ENCODE data around the gene ANKRD13A. TPM values are rescaled to one million over a fixed set of nuclear protein-coding genes. Genes with fewer than 3 reads are reported as not detected.

Gene ANKRD13A
- total and polyA plus RNA-seq, 2 of the 8 experiments (the other 6 are each of a cell fraction or from before 2014, with no cell fraction given), result 16.8 to 21.4 TPM

DNA sequence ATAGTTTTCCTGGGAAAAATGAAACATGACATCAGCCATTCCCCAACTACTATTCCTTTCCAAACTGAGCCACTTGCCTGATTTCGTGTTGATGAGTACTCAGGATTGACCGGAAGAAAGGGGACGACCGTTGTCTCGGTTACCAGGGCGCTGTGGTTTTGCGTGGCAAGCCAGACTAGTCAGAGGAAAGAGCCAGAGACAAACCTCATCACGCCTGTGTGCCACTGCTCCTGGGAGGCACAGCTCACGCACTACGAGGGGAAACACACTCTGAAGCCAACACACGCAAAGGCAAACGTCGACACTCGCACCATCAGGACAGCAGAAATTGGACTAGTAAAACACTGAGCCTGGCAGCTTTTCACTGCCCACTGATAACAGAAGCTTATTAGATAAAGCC lies 38.0 kb upstream of the ANKRD13A start:
- no peak overlapping the region for H4K91ac ChIP-seq (replicated peaks; ENCODE audit: insufficient read length, low read length)
- no peak for TF ChIP-seq GTF2F1 (IDR thresholded peaks at IDR 0.05; ENCODE audit: borderline replicate concordance, low read depth, low read length)
- no peak for TF ChIP-seq SP2 (IDR thresholded peaks at IDR 0.05; ENCODE audit: low read length)
- no peak for TF ChIP-seq BCL11A (IDR thresholded peaks at IDR 0.05; ENCODE audit: low read depth in 2 of 2, low read length in 2 of 2)
- no peak for TF ChIP-seq POU5F1 (IDR thresholded peaks at IDR 0.05; ENCODE audit: low read depth, low read length)
- TF ChIP-seq, protein P1, sequence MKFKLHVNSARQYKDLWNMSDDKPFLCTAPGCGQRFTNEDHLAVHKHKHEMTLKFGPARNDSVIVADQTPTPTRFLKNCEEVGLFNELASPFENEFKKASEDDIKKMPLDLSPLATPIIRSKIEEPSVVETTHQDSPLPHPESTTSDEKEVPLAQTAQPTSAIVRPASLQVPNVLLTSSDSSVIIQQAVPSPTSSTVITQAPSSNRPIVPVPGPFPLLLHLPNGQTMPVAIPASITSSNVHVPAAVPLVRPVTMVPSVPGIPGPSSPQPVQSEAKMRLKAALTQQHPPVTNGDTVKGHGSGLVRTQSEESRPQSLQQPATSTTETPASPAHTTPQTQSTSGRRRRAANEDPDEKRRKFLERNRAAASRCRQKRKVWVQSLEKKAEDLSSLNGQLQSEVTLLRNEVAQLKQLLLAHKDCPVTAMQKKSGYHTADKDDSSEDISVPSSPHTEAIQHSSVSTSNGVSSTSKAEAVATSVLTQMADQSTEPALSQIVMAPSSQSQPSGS (IDR thresholded peaks at IDR 0.05; ENCODE audit: low read length), result no peak
- TF ChIP-seq RBBP5 (IDR thresholded peaks at IDR 0.05; ENCODE audit: borderline replicate concordance, low read depth, low read length), result no peak
- TF ChIP-seq TCF12 (IDR thresholded peaks at IDR 0.05; ENCODE audit: low read depth, low read length), result no peak
- TF ChIP-seq, protein P2, sequence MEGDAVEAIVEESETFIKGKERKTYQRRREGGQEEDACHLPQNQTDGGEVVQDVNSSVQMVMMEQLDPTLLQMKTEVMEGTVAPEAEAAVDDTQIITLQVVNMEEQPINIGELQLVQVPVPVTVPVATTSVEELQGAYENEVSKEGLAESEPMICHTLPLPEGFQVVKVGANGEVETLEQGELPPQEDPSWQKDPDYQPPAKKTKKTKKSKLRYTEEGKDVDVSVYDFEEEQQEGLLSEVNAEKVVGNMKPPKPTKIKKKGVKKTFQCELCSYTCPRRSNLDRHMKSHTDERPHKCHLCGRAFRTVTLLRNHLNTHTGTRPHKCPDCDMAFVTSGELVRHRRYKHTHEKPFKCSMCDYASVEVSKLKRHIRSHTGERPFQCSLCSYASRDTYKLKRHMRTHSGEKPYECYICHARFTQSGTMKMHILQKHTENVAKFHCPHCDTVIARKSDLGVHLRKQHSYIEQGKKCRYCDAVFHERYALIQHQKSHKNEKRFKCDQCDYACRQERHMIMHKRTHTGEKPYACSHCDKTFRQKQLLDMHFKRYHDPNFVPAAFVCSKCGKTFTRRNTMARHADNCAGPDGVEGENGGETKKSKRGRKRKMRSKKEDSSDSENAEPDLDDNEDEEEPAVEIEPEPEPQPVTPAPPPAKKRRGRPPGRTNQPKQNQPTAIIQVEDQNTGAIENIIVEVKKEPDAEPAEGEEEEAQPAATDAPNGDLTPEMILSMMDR (IDR thresholded peaks at IDR 0.05; ENCODE audit: control extremely low read depth in 1 of 3, insufficient read depth in 1 of 3, low read depth in 1 of 3, low read length in 3 of 3), result no peak
- no peak for TF ChIP-seq FOSL1 (IDR thresholded peaks at IDR 0.05; ENCODE audit: insufficient read depth, low read depth, low read length)
- TF ChIP-seq TBP (IDR thresholded peaks at IDR 0.05; ENCODE audit: low read depth, low read length), result no peak
- H3K36me3 ChIP-seq (ENCODE audit: control insufficient read depth in 2 of 4, insufficient read depth in 4 of 4, low read length in 3 of 4), result peaks cover 0 to 13% (median 2%) of the 10 kb centered on the region in 4 experiments; a peak in 2 of 8 replicates

More for the DNA sequence above, 38.0 kb upstream of the ANKRD13A start:
- H2AFZ ChIP-seq (ENCODE audit: low read length), result no peak overlapping the region
- WGBS, 2 experiments (ENCODE audit: extremely low coverage in 1 of 2, insufficient coverage in 1 of 2, insufficient read length in 1 of 2, insufficient replicate concordance in 2 of 2, low coverage in 1 of 2, low lambda C conversion rate in 2 of 2, missing lambda C conversion rate in 1 of 2), result 96% methylated on average over 14 of the region's 14 CpGs; no CpG with 5 or more reads in 1 of the 2 experiments
- no peaks in the 10 kb centered on the region for H4K20me1 ChIP-seq (replicated peaks in 1 of 2; ENCODE audit: control insufficient read depth in 1 of 2, insufficient read depth in 2 of 2, low read length in 2 of 2)
- H3K4ac ChIP-seq (replicated peaks; ENCODE audit: insufficient read length, low read depth, low read length), result no peak overlapping the region
- H4K5ac ChIP-seq (ENCODE audit: insufficient read length, low read depth, low read length), result no peak overlapping the region
- no peak for FAIRE-seq
- no peaks in the 10 kb centered on the region for H3K79me1 ChIP-seq (ENCODE audit: low read depth, low read length)
- no peak overlapping the region for H2AK5ac ChIP-seq (ENCODE audit: low read depth, low read length)
- no peak overlapping the region for H3K18ac ChIP-seq (ENCODE audit: extremely low read depth, low read length)
- H2BK12ac ChIP-seq (ENCODE audit: low read depth, low read length), result no peak overlapping the region
- no peak overlapping the region for H3K23ac ChIP-seq (ENCODE audit: insufficient read length)
- H3K27ac ChIP-seq (ENCODE audit: low read depth, low read length), result no peak overlapping the region
- CTCF ChIA-PET (ENCODE audit: partially characterized antibody), result interaction anchor here (1.0 to 1.5 kb wide), 3 partner anchors 27 to 156 kb away, joined by 3 to 5 read pairs (median 4); no protein-coding TSS in a partner anchor
- H3K23me2 ChIP-seq (ENCODE audit: low read depth, low read length), result no peaks in the 10 kb centered on the region
- H3K14ac ChIP-seq (ENCODE audit: insufficient read length), result no peak overlapping the region
- POLR2A ChIA-PET (ENCODE audit: partially characterized antibody), result interaction anchor here (0.6 to 1.3 kb wide), 3 partner anchors 16 to 43 kb away, joined by 3 read pairs; no protein-coding TSS in a partner anchor
- no peaks in the 10 kb centered on the region for H3K27me3 ChIP-seq (replicated peaks in 1 of 4; ENCODE audit: control insufficient read depth in 3 of 4, extremely low read depth in 1 of 4, insufficient read depth in 3 of 4, low read length in 3 of 4)
- H2BK15ac ChIP-seq (ENCODE audit: low read length), result no peak overlapping the region
- no peak for DNase-seq (ENCODE audit: low read depth in 1 of 2, low spot score in 2 of 2)
- H3K4me1 ChIP-seq (replicated peaks in 1 of 4; ENCODE audit: control insufficient read depth in 3 of 4, insufficient read depth in 4 of 4, low read length in 3 of 4), result no peaks in the 10 kb centered on the region
- H3K79me2 ChIP-seq (ENCODE audit: control insufficient read depth in 1 of 2, insufficient read depth in 2 of 2, low read length in 2 of 2), result no peaks in the 10 kb centered on the region
- no peak overlapping the region for H2BK20ac ChIP-seq (ENCODE audit: low read length)
- no peak overlapping the region for H3K4me3 ChIP-seq (ENCODE audit: extremely low read depth in 1 of 4, insufficient read depth in 2 of 4, low read depth in 3 of 4, low read length in 4 of 4)
- H3K9ac ChIP-seq (replicated peaks in 1 of 4; ENCODE audit: extremely low read depth in 1 of 4, low read depth in 3 of 4, low read length in 3 of 4), result no peak overlapping the region
- no peaks in the 10 kb centered on the region for H3K9me3 ChIP-seq (ENCODE audit: insufficient read depth in 2 of 2, low read depth in 1 of 2, low read length in 1 of 2)
- no peak overlapping the region for H2BK5ac ChIP-seq (ENCODE audit: low read depth, low read length)
- no peak overlapping the region for H2BK120ac ChIP-seq (replicated peaks; ENCODE audit: low read depth, low read length)
- no peak overlapping the region for H3K4me2 ChIP-seq (ENCODE audit: insufficient read depth in 1 of 2, low read depth in 2 of 2, low read length in 2 of 2)
- H3K56ac ChIP-seq (replicated peaks; ENCODE audit: insufficient read length, low read depth, low read length), result no peak overlapping the region
- no peak overlapping the region for H4K8ac ChIP-seq (ENCODE audit: extremely low read depth, insufficient read depth, low read length)

Measured in H1 (cell line).